Activated T-cell treated with anti-CD3 and anti-CD28 coated beads for 1 hour (primary cell): ENCODE results near the gene CD2.

Source experiments
- DNase-seq: peaks from one replicate; pipeline ENCODE4 v3.0.0-alpha.2; 2020; ENCODE audit warnings: low read depth

CD2 gene

GRCh38 chr1:116754198-116754977, at the start of gene CD2:
Gene CD2 (plus strand): TSS chr1:116754430. CDS start chr1:116754493, 63 bp downstream.
- DNase-seq = no peak

GRCh38 chr1:116706123-116706522, 48.1 kb upstream of the CD2 start:
- DNase-seq = no peak

- DNase-seq = no peak
These were observed 47.4 kb upstream of the CD2 start for GRCh38 chr1:116706841-116707240.

- no peak for DNase-seq
These were observed 45.9 kb upstream of the CD2 start for GRCh38 chr1:116708255-116708900.

- DNase-seq = no peak
These were observed 44.5 kb upstream of the CD2 start for GRCh38 chr1:116709666-116710167.

GRCh38 chr1:116710420-116711262, 43.6 kb upstream of the CD2 start:
- DNase-seq = no peak

GRCh38 chr1:116711263-116711840, 42.9 kb upstream of the CD2 start:
- DNase-seq = no peak

GRCh38 chr1:116712510-116712909, 41.7 kb upstream of the CD2 start:
- DNase-seq = no peak

- no peak for DNase-seq
These were observed 40.8 kb upstream of the CD2 start for GRCh38 chr1:116713474-116713873.

GRCh38 chr1:116716391-116716790, 37.8 kb upstream of the CD2 start:
- no peak for DNase-seq

GRCh38 chr1:116717318-116717717, 36.9 kb upstream of the CD2 start:
- DNase-seq = no peak

GRCh38 chr1:116720364-116721038, 33.7 kb upstream of the CD2 start:
- DNase-seq = no peak

- no peak for DNase-seq
These were observed 33.2 kb upstream of the CD2 start for GRCh38 chr1:116721039-116721405.

GRCh38 chr1:116721451-116722007, 32.7 kb upstream of the CD2 start:
- DNase-seq = no peak

GRCh38 chr1:116722016-116722838, 32.0 kb upstream of the CD2 start:
- DNase-seq = no peak

GRCh38 chr1:116724765-116725375, 29.4 kb upstream of the CD2 start:
- peak; percentile 84 for DNase-seq

GRCh38 chr1:116725798-116726197, 28.4 kb upstream of the CD2 start:
- DNase-seq = no peak

GRCh38 chr1:116726872-116727820, 27.1 kb upstream of the CD2 start:
- DNase-seq = no peak

GRCh38 chr1:116731439-116731838, 22.8 kb upstream of the CD2 start:
- DNase-seq = no peak
